ENCODE data around the gene MARCO.

Gene MARCO

GRCh38 chr2:118914721-118915453, 27.1 kb upstream of the MARCO start:
- no peak for TF ChIP-seq FOXP2 (optimal IDR thresholded peaks at IDR 0.05; ENCODE audit: borderline replicate concordance, extremely low read depth, extremely low read length, insufficient read depth)
- TF ChIP-seq POLR2AphosphoS5 (IDR thresholded peaks at IDR 0.05; ENCODE audit: low read depth, low read length) = no peak
- no peak for TF ChIP-seq SIN3A (IDR thresholded peaks at IDR 0.05; ENCODE audit: borderline replicate concordance, insufficient read depth, low read length)
- TF ChIP-seq, protein P1, sequence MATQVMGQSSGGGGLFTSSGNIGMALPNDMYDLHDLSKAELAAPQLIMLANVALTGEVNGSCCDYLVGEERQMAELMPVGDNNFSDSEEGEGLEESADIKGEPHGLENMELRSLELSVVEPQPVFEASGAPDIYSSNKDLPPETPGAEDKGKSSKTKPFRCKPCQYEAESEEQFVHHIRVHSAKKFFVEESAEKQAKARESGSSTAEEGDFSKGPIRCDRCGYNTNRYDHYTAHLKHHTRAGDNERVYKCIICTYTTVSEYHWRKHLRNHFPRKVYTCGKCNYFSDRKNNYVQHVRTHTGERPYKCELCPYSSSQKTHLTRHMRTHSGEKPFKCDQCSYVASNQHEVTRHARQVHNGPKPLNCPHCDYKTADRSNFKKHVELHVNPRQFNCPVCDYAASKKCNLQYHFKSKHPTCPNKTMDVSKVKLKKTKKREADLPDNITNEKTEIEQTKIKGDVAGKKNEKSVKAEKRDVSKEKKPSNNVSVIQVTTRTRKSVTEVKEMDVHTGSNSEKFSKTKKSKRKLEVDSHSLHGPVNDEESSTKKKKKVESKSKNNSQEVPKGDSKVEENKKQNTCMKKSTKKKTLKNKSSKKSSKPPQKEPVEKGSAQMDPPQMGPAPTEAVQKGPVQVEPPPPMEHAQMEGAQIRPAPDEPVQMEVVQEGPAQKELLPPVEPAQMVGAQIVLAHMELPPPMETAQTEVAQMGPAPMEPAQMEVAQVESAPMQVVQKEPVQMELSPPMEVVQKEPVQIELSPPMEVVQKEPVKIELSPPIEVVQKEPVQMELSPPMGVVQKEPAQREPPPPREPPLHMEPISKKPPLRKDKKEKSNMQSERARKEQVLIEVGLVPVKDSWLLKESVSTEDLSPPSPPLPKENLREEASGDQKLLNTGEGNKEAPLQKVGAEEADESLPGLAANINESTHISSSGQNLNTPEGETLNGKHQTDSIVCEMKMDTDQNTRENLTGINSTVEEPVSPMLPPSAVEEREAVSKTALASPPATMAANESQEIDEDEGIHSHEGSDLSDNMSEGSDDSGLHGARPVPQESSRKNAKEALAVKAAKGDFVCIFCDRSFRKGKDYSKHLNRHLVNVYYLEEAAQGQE (IDR thresholded peaks at IDR 0.05; ENCODE audit: insufficient read depth in 1 of 2, low read depth in 2 of 2, low read length in 2 of 2) = no peak
- TF ChIP-seq TAF1 (IDR thresholded peaks at IDR 0.05; ENCODE audit: borderline replicate concordance, insufficient read depth, low read length) = no peak

DNA sequence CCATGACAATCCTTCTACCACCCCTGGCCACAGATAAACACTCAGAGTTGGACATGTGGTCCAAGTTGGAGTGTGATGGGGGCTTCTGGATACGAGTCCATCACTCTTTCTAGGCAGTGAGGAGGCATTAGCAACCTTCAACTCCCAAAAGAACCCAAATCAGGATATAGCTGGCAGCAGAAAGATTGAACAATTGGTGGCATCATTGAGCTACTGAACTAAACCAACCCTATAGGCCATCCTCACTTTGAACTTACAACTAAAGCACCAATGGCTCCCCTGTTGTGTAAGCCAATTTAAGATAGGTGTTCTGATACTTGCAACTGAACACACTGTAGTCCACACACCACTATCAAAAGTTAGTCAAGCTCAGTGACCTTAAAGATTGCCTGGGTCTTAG, 24.0 kb upstream of the MARCO start:
- TF ChIP-seq FOXP2 (optimal IDR thresholded peaks at IDR 0.05; ENCODE audit: borderline replicate concordance, extremely low read depth, extremely low read length, insufficient read depth) (no peak), POLR2AphosphoS5 (IDR thresholded peaks at IDR 0.05; ENCODE audit: low read depth, low read length) (no peak), SIN3A (IDR thresholded peaks at IDR 0.05; ENCODE audit: borderline replicate concordance, insufficient read depth, low read length) (no peak), TAF1 (IDR thresholded peaks at IDR 0.05; ENCODE audit: borderline replicate concordance, insufficient read depth, low read length) (no peak)
- TF ChIP-seq, protein P1 (IDR thresholded peaks at IDR 0.05; ENCODE audit: insufficient read depth in 1 of 2, low read depth in 2 of 2, low read length in 2 of 2) = no peak

DNA sequence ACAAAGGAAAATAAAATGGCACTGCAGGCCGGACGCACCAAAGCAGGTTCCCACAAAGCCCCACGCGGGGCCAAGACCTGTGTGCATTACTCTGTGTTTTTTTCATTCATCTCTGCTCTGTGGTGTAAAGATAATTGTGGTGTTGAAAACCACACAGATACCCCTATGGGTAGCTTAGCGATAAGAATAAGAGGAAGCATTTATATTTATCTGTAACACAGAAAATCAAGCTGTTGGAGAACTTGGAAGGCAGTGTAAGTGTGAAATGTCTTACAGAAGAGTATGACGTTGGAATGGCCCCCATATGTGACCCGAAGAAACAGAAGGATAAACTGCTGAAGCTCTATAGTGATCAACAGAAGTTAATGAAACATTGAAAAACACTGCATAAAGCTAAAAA, 20.3 kb upstream of the MARCO start:
- TF ChIP-seq POLR2AphosphoS5 (IDR thresholded peaks at IDR 0.05; ENCODE audit: low read depth, low read length) (no peak), SIN3A (IDR thresholded peaks at IDR 0.05; ENCODE audit: borderline replicate concordance, insufficient read depth, low read length) (no peak), FOXP2 (optimal IDR thresholded peaks at IDR 0.05; ENCODE audit: borderline replicate concordance, extremely low read depth, extremely low read length, insufficient read depth) (no peak), TAF1 (IDR thresholded peaks at IDR 0.05; ENCODE audit: borderline replicate concordance, insufficient read depth, low read length) (no peak)
- TF ChIP-seq, protein P1 (IDR thresholded peaks at IDR 0.05; ENCODE audit: insufficient read depth in 1 of 2, low read depth in 2 of 2, low read length in 2 of 2) = no peak

GRCh38 chr2:118922254-118922653, 19.7 kb upstream of the MARCO start:
- TF ChIP-seq POLR2AphosphoS5 (IDR thresholded peaks at IDR 0.05; ENCODE audit: low read depth, low read length) (no peak), TAF1 (IDR thresholded peaks at IDR 0.05; ENCODE audit: borderline replicate concordance, insufficient read depth, low read length) (no peak), SIN3A (IDR thresholded peaks at IDR 0.05; ENCODE audit: borderline replicate concordance, insufficient read depth, low read length) (no peak), FOXP2 (optimal IDR thresholded peaks at IDR 0.05; ENCODE audit: borderline replicate concordance, extremely low read depth, extremely low read length, insufficient read depth) (no peak)
- TF ChIP-seq, protein P1 (IDR thresholded peaks at IDR 0.05; ENCODE audit: insufficient read depth in 1 of 2, low read depth in 2 of 2, low read length in 2 of 2) = no peak

Data from PFSK-1 (cell line).